ENCODE data around the gene TMEM43. TPM values are rescaled to one million over a fixed set of nuclear protein-coding genes. Genes with fewer than 3 reads are reported as not detected.

The TMEM43 gene
- total and polyA plus RNA-seq, 2 of the 8 experiments (the other 6 are each of a cell fraction or from before 2014, with no cell fraction given) = 27.0 to 33.7 TPM

GRCh38 chr3:14161282-14161681, 36.4 kb downstream of the TMEM43 start:
- 94% methylated on average over 2 of the region's 2 CpGs; no CpG with 5 or more reads in 1 of the 2 experiments for WGBS, 2 experiments (ENCODE audit: extremely low coverage in 1 of 2, insufficient coverage in 1 of 2, insufficient read length in 1 of 2, insufficient replicate concordance in 2 of 2, low coverage in 1 of 2, low lambda C conversion rate in 2 of 2, missing lambda C conversion rate in 1 of 2)
- H4K91ac ChIP-seq (replicated peaks; ENCODE audit: insufficient read length, low read length) = no peak overlapping the region
- H3K36me3 ChIP-seq (ENCODE audit: control insufficient read depth in 2 of 4, insufficient read depth in 4 of 4, low read length in 3 of 4) = peaks cover 23 to 84% (median 58%) of the 10 kb centered on the region in 4 experiments
- H3K4ac ChIP-seq (replicated peaks; ENCODE audit: insufficient read length, low read depth, low read length) = no peak overlapping the region
- no peaks in the 10 kb centered on the region for H3K23me2 ChIP-seq (ENCODE audit: low read depth, low read length)
- H3K9me3 ChIP-seq (ENCODE audit: insufficient read depth in 2 of 2, low read depth in 1 of 2, low read length in 1 of 2) = no peaks in the 10 kb centered on the region
- H3K27me3 ChIP-seq (replicated peaks in 1 of 4; ENCODE audit: control insufficient read depth in 3 of 4, extremely low read depth in 1 of 4, insufficient read depth in 3 of 4, low read length in 3 of 4) = no peaks in the 10 kb centered on the region
- no peak overlapping the region for H2BK12ac ChIP-seq (ENCODE audit: low read depth, low read length)
- FAIRE-seq (no peak), DNase-seq (ENCODE audit: low read depth in 1 of 2, low spot score in 2 of 2) (no peak)
- no peak overlapping the region for H3K4me2 ChIP-seq (ENCODE audit: insufficient read depth in 1 of 2, low read depth in 2 of 2, low read length in 2 of 2)
- ChIA-PET CTCF (ENCODE audit: partially characterized antibody) (interaction anchor here (1.1 kb wide), 1 partner anchor 10 kb away, joined by 3 read pairs; no protein-coding TSS in a partner anchor), POLR2A (ENCODE audit: partially characterized antibody) (interaction anchor here (1.1 kb wide), 1 partner anchor 71 kb away, joined by 4 read pairs; no protein-coding TSS in a partner anchor)
- H3K56ac ChIP-seq (replicated peaks; ENCODE audit: insufficient read length, low read depth, low read length) = no peak overlapping the region
- no peak overlapping the region for H2AFZ ChIP-seq (ENCODE audit: low read length)
- no peak overlapping the region for H3K27ac ChIP-seq (ENCODE audit: low read depth, low read length)
- H3K23ac ChIP-seq (ENCODE audit: insufficient read length) = no peak overlapping the region
- no peak overlapping the region for H3K14ac ChIP-seq (ENCODE audit: insufficient read length)
- H3K9ac ChIP-seq (replicated peaks in 1 of 4; ENCODE audit: extremely low read depth in 1 of 4, low read depth in 3 of 4, low read length in 3 of 4) = no peak overlapping the region
- no peak overlapping the region for H3K4me3 ChIP-seq (ENCODE audit: extremely low read depth in 1 of 4, insufficient read depth in 2 of 4, low read depth in 3 of 4, low read length in 4 of 4)
- peaks cover 0 to 2% of the 10 kb centered on the region in 2 experiments for H4K20me1 ChIP-seq (replicated peaks in 1 of 2; ENCODE audit: control insufficient read depth in 1 of 2, insufficient read depth in 2 of 2, low read length in 2 of 2)
- no peak overlapping the region for H2AK5ac ChIP-seq (ENCODE audit: low read depth, low read length)
- no peak overlapping the region for H2BK15ac ChIP-seq (ENCODE audit: low read length)
- H4K5ac ChIP-seq (ENCODE audit: insufficient read length, low read depth, low read length) = no peak overlapping the region
- no peak overlapping the region for H2BK20ac ChIP-seq (ENCODE audit: low read length)
- no peak overlapping the region for H2BK5ac ChIP-seq (ENCODE audit: low read depth, low read length)
- no peak overlapping the region for H3K18ac ChIP-seq (ENCODE audit: extremely low read depth, low read length)
- no peak for TF ChIP-seq RFX5 (IDR thresholded peaks at IDR 0.05; ENCODE audit: borderline replicate concordance, low read depth, low read length)
- no peak for TF ChIP-seq TAF7 (optimal IDR thresholded peaks at IDR 0.05; ENCODE audit: borderline replicate concordance, low read depth, low read length)
- no peak for TF ChIP-seq JUND (IDR thresholded peaks at IDR 0.05; ENCODE audit: low read length)
- TF ChIP-seq SRF (IDR thresholded peaks at IDR 0.05; ENCODE audit: low read depth, low read length) = no peak
- TF ChIP-seq CBX5 (IDR thresholded peaks at IDR 0.05; ENCODE audit: low read depth, low read length) = no peak
- no peak for TF ChIP-seq SIX5 (IDR thresholded peaks at IDR 0.05; ENCODE audit: low read depth, low read length)
- TF ChIP-seq BACH1 (IDR thresholded peaks at IDR 0.05; ENCODE audit: low read length) = no peak
- no peak for TF ChIP-seq SIN3A (conservative IDR thresholded peaks at IDR 0.05 in 1 of 2, IDR thresholded peaks at IDR 0.05 in 1 of 2; ENCODE audit: low read depth in 1 of 2, low read length in 2 of 2)
- no peak for TF ChIP-seq SP2 (IDR thresholded peaks at IDR 0.05; ENCODE audit: low read length)
- no peak for TF ChIP-seq RXRA (IDR thresholded peaks at IDR 0.05; ENCODE audit: insufficient read depth, low read depth, low read length)
- no peaks in the 10 kb centered on the region for H3K79me1 ChIP-seq (ENCODE audit: low read depth, low read length)
- H2BK120ac ChIP-seq (replicated peaks; ENCODE audit: low read depth, low read length) = no peak overlapping the region
- no peak overlapping the region for H4K8ac ChIP-seq (ENCODE audit: extremely low read depth, insufficient read depth, low read length)
- H3K4me1 ChIP-seq (replicated peaks in 1 of 4; ENCODE audit: control insufficient read depth in 3 of 4, insufficient read depth in 4 of 4, low read length in 3 of 4) = no peaks in the 10 kb centered on the region
- no peaks in the 10 kb centered on the region for H3K79me2 ChIP-seq (ENCODE audit: control insufficient read depth in 1 of 2, insufficient read depth in 2 of 2, low read length in 2 of 2)
